Caco-2 (cell line): ENCODE measurements around the gene ALDH3B1. TPM values are rescaled to one million over a fixed set of nuclear protein-coding genes. Genes with fewer than 3 reads are reported as not detected.

Experiments
- BruUV-seq: library from RNA; stranded (reverse); fragments of 400-500 nt; replicated peaks from 2 replicates; lab custom pipeline; 2021; lab: Mats Ljungman, UMichigan
- CTCF ChIA-PET: fragments of 300-600 bp; sonication (Branson Sonifier 250); formaldehyde crosslinking; loops from one replicate; lab custom pipeline; 2022; ENCODE audit warnings: antibody characterized with exemption; lab: Charles Lee
- POLR2A ChIA-PET: fragments of 300-600 bp; sonication (Branson Sonifier 250); formaldehyde crosslinking; loops from one replicate; lab custom pipeline; 2022; ENCODE audit warnings: antibody characterized with exemption; lab: Charles Lee
- DNase-seq, 2 experiments: peaks; one replicate each; pipeline versions ENCODE4 v3.0.0 to v3.0.0-alpha.2; 2020 to 2022
- H3K27me3 ChIP-seq: replicated peaks from 2 replicates; pipeline ENCODE4 v1.6.0; 2011; ENCODE audit warnings: low read length; ENCODE audit not compliant: control insufficient read depth, insufficient read depth
- H3K36me3 ChIP-seq: 2 replicates; pipeline ENCODE4 v1.5.1; 2011; ENCODE audit warnings: low read length; ENCODE audit not compliant: control insufficient read depth, insufficient read depth
- H3K4me1 ChIP-seq: fragments of 250-450 bp; sonication (Bioruptor Pico); 2 replicates; pipeline ENCODE4 v1.5.1; 2020; ENCODE audit warnings: mild to moderate bottlenecking
- H3K4me3 ChIP-seq: 2 replicates; pipeline ENCODE4 v1.5.1; 2011; ENCODE audit warnings: low read depth, mild to moderate bottlenecking, control low read depth, low read length
- H3K9me3 ChIP-seq: fragments of 250-450 bp; sonication (Bioruptor Pico); 2 replicates; pipeline ENCODE4 v1.5.1; 2020; ENCODE audit warnings: mild to moderate bottlenecking, moderate library complexity
- H3K27ac Mint-ChIP-seq: one replicate; pipeline ENCODE4 v1.8.0; 2022; ENCODE audit warnings: mixed read lengths; ENCODE audit not compliant: unreplicated experiment
- H3K27me3 Mint-ChIP-seq: one replicate; pipeline ENCODE4 v1.8.0; 2022; ENCODE audit warnings: mixed read lengths; ENCODE audit not compliant: insufficient read depth, unreplicated experiment
- H3K36me3 Mint-ChIP-seq: one replicate; pipeline ENCODE4 v1.8.0; 2022; ENCODE audit warnings: mild to moderate bottlenecking, mixed read lengths; ENCODE audit not compliant: insufficient read depth, unreplicated experiment
- H3K4me1 Mint-ChIP-seq: one replicate; pipeline ENCODE4 v1.8.0; 2022; ENCODE audit warnings: low read depth, mixed read lengths; ENCODE audit not compliant: unreplicated experiment
- H3K4me3 Mint-ChIP-seq: one replicate; pipeline ENCODE4 v1.8.0; 2022; ENCODE audit warnings: mild to moderate bottlenecking, moderate library complexity, mixed read lengths; ENCODE audit not compliant: unreplicated experiment
- H3K9me3 Mint-ChIP-seq: one replicate; pipeline ENCODE4 v1.8.0; 2022; ENCODE audit warnings: mixed read lengths; ENCODE audit not compliant: unreplicated experiment
- CTCF ChIP-seq, 2 experiments: fragments of 200-600 bp in 1 of 2; IDR thresholded peaks; 1 replicate in 1 of 2; 2 replicates in 1 of 2; pipeline versions ENCODE4 v1.5.1 to v1.8.0; 2011 to 2022; ENCODE audit warnings: antibody characterized with exemption in 1 of 2, control low read depth in 1 of 2, inconsistent platforms in 1 of 2, low read depth in 1 of 2, low read length in 1 of 2, mild to moderate bottlenecking in 1 of 2, moderate library complexity in 1 of 2; ENCODE audit not compliant: insufficient read depth in 1 of 2, severe bottlenecking in 1 of 2, unreplicated experiment in 1 of 2
- intact Hi-C: fragments of 100-400 bp; cut with micrococcal nuclease; formaldehyde crosslinking; loops from one replicate; pipeline ENCODE4 v1.10.0; 2022; ENCODE audit not compliant: unreplicated experiment
- microRNA-seq: library from miRNA; unstranded; fragments of <30 nt; microRNA quantifications from one replicate; pipeline ENCODE4 v1.2.0, GENCODE V29; 2022
- total RNA-seq: library from RNA; stranded (reverse); gene quantifications from 2 replicates; pipeline ENCODE4 v1.2.3, GENCODE V29; 2022

Gene ALDH3B1
- total RNA-seq, 1 experiment from 2014 or later, result 8.2 TPM

GRCh38 chr11:68076371-68077042 is 66.4 kb downstream of the ALDH3B1 start:
- peak; percentile 42 to 75 for TF ChIP-seq CTCF (IDR thresholded peaks at IDR 0.05; ENCODE audit: insufficient read depth in 1 of 2, low read depth in 1 of 2, low read length in 1 of 2, severe bottlenecking in 1 of 2, unreplicated experiment in 1 of 2)
- H3K9me3 Mint-ChIP-seq, result no peaks in the 10 kb centered on the region
- H3K4me1 Mint-ChIP-seq, result no peaks in the 10 kb centered on the region
- intact Hi-C loops, result no loop called here
- no peaks in the 10 kb centered on the region for H3K27me3 Mint-ChIP-seq
- Histone ChIP-seq H3K4me3 (no peak overlapping the region), H3K27me3 (no peaks in the 10 kb centered on the region), H3K4me1 (no peaks in the 10 kb centered on the region), H3K9me3 (no peaks in the 10 kb centered on the region), H3K36me3 (peaks cover 12% of the 10 kb centered on the region)
- peaks cover 89% of the 10 kb centered on the region for H3K36me3 Mint-ChIP-seq
- POLR2A ChIA-PET, result no interaction called here
- no peak overlapping the region for H3K4me3 Mint-ChIP-seq
- no peak overlapping the region for H3K27ac Mint-ChIP-seq
- no TSS peak for BruUV-seq
- DNase-seq, result peak in 1 of 2 experiments; percentile 51
- CTCF ChIA-PET, result no interaction called here

DNA sequence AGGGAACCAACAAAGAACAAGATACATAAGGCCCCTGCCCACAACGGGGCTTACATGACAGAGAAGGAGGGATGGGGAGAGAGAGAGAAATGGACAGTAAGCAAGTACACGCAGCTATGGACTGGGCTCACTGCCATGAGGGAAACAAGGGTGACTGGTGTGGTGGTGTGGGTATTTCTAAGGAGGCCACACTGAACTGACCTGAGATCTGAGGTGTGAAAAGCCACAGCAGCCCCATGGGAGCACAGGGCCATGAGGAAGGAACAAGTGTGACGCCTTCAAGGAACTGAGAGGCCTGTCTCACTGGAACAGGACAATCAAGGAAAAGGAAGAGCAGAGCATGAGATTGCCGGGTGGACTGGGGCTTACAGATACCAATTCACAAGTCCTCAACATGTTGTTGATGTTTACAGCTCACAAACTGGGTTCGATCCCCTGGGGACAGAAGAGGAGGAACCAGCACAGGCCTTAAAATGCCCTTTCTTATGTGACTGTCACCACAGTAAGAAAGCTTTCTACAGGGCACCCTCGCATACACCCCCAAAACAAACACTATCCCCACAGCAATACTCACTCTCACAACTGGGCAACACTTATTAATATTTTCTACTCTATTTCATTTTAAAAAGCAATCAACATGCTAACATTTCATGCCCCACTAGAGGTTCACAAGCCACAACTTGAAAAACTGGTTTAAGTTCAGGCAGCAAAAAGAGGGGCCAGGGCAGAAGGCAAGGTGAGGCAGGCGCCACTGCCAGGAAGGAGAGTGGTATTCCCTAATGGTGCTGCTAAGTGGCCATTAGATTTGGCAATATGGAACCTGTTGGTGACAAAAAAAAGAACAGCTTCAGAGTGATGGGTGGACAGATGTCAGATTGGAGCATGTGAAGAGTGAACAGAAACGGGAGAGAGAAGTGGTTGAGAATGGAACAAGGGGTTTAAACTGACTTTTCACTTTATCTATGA is 67.8 kb downstream of the ALDH3B1 start:
- Mint-ChIP-seq H3K9me3 (no peaks in the 10 kb centered on the region), H3K27ac (no peak overlapping the region), H3K27me3 (no peaks in the 10 kb centered on the region), H3K4me1 (peaks cover 3% of the 10 kb centered on the region), H3K4me3 (no peak overlapping the region), H3K36me3 (peaks cover 90% of the 10 kb centered on the region)
- intact Hi-C loops, result no loop called here
- DNase-seq, result no peak
- CTCF ChIA-PET, result interaction anchor here (0.8 kb wide), 1 partner anchor 69 kb away, joined by 3 read pairs; no protein-coding TSS in a partner anchor
- POLR2A ChIA-PET, result interaction anchor here (0.5 kb wide), 1 partner anchor 31 kb away, joined by 6 read pairs; no protein-coding TSS in a partner anchor
- no peaks in the 10 kb centered on the region for H3K9me3 ChIP-seq
- H3K4me3 ChIP-seq, result no peak overlapping the region
- H3K36me3 ChIP-seq, result peaks cover 9% of the 10 kb centered on the region
- no peak for TF ChIP-seq CTCF (IDR thresholded peaks at IDR 0.05; ENCODE audit: insufficient read depth in 1 of 2, low read depth in 1 of 2, low read length in 1 of 2, severe bottlenecking in 1 of 2, unreplicated experiment in 1 of 2)
- H3K27me3 ChIP-seq, result no peaks in the 10 kb centered on the region
- BruUV-seq, result no TSS peak
- H3K4me1 ChIP-seq, result no peaks in the 10 kb centered on the region

Small RNA genes within 50 kb of the gene (microRNA-seq; reads per million reads assigned to microRNA genes)
- not detected for gene MIR4691
- gene MIR6753, result not detected
- gene MIR7113, result 2.8 reads per million, percentile 16 among the genes with 10 or more reads in this experiment

Other genes with a start within 250 kb of the ALDH3B1 start
- 26.5 and 29.3 TPM in 2 replicates for gene UNC93B1, start 6.2 kb upstream of the ALDH3B1 start, total RNA-seq
- 309 and 334 TPM in 2 replicates for gene NDUFS8, start 20.4 kb downstream of the ALDH3B1 start, total RNA-seq
- gene TCIRG1, start 28.7 kb downstream of the ALDH3B1 start, total RNA-seq, result 2.7 and 2.8 TPM in 2 replicates
- 169 TPM in 2 replicates for gene CHKA, start 111.1 kb downstream of the ALDH3B1 start, total RNA-seq
- gene KMT5B, start 203.0 kb downstream of the ALDH3B1 start, total RNA-seq, result 89.1 and 91.2 TPM in 2 replicates